ENCODE data around the gene SPTBN1.

Gene SPTBN1

GRCh38 chr2:54579061-54579681 is 123.0 kb downstream of the SPTBN1 start:
- no peak overlapping the region for H3K4me3 ChIP-seq (ENCODE audit: control insufficient read depth, low read depth, low read length)
- no peak for DNase-seq (ENCODE audit: low read depth)
- TF ChIP-seq CTCF (IDR thresholded peaks at IDR 0.05; ENCODE audit: control insufficient read depth, insufficient read depth, low read depth, low read length, missing control alignments), result no peak

- H3K4me3 ChIP-seq (ENCODE audit: control insufficient read depth, low read depth, low read length), result no peak overlapping the region
- DNase-seq (ENCODE audit: low read depth), result no peak
- TF ChIP-seq CTCF (IDR thresholded peaks at IDR 0.05; ENCODE audit: control insufficient read depth, insufficient read depth, low read depth, low read length, missing control alignments), result no peak
These were observed 123.8 kb downstream of the SPTBN1 start for GRCh38 chr2:54579682-54580620.

GRCh38 chr2:54581326-54582039 is 125.4 kb downstream of the SPTBN1 start:
- no peak for DNase-seq (ENCODE audit: low read depth)
- TF ChIP-seq CTCF (IDR thresholded peaks at IDR 0.05; ENCODE audit: control insufficient read depth, insufficient read depth, low read depth, low read length, missing control alignments), result no peak
- H3K4me3 ChIP-seq (ENCODE audit: control insufficient read depth, low read depth, low read length), result no peak overlapping the region

GRCh38 chr2:54582987-54583386 is 126.9 kb downstream of the SPTBN1 start:
- TF ChIP-seq CTCF (IDR thresholded peaks at IDR 0.05; ENCODE audit: control insufficient read depth, insufficient read depth, low read depth, low read length, missing control alignments), result no peak
- H3K4me3 ChIP-seq (ENCODE audit: control insufficient read depth, low read depth, low read length), result no peak overlapping the region
- DNase-seq (ENCODE audit: low read depth), result no peak

- no peak for DNase-seq (ENCODE audit: low read depth)
- H3K4me3 ChIP-seq (ENCODE audit: control insufficient read depth, low read depth, low read length), result no peak overlapping the region
- no peak for TF ChIP-seq CTCF (IDR thresholded peaks at IDR 0.05; ENCODE audit: control insufficient read depth, insufficient read depth, low read depth, low read length, missing control alignments)
These were observed 128.5 kb downstream of the SPTBN1 start for GRCh38 chr2:54584598-54584997.

GRCh38 chr2:54585136-54585733 is 129.1 kb downstream of the SPTBN1 start:
- no peak for TF ChIP-seq CTCF (IDR thresholded peaks at IDR 0.05; ENCODE audit: control insufficient read depth, insufficient read depth, low read depth, low read length, missing control alignments)
- no peak overlapping the region for H3K4me3 ChIP-seq (ENCODE audit: control insufficient read depth, low read depth, low read length)
- no peak for DNase-seq (ENCODE audit: low read depth)
